OCI-LY7 (cell line): ENCODE results near the gene RASEF. TPM values are rescaled to one million over a fixed set of nuclear protein-coding genes. Genes with fewer than 3 reads are reported as not detected.

Experiments
- BruUV-seq: library from RNA; stranded (reverse); fragments of 400-500 nt; replicated peaks from 2 replicates; lab custom pipeline; 2021; lab: Mats Ljungman, UMichigan
- CTCF ChIA-PET: fragments of 300-600 bp; sonication (Branson Sonifier 250); formaldehyde crosslinking; loops from one replicate; lab custom pipeline; 2022; ENCODE audit warnings: antibody characterized with exemption; ENCODE audit not compliant: unreplicated experiment; lab: Charles Lee
- POLR2A ChIA-PET: fragments of 300-600 bp; sonication (Branson Sonifier 250); formaldehyde crosslinking; loops from one replicate; lab custom pipeline; 2022; ENCODE audit warnings: antibody characterized with exemption; lab: Charles Lee
- DNase-seq: peaks from one replicate; pipeline ENCODE4 v3.0.0-alpha.2; 2015; ENCODE audit warnings: low spot score
- H2AFZ ChIP-seq: fragments of 200-600 bp; sonication (generic), shearing (Covaris generic); 2 replicates; pipeline ENCODE4 v1.6.1; 2014; ENCODE audit warnings: mild to moderate bottlenecking, antibody characterized with exemption, low read length, moderate library complexity
- H3K27ac ChIP-seq: fragments of 200-600 bp; sonication (generic); 2 replicates; pipeline ENCODE4 v1.5.1; 2014; ENCODE audit warnings: mixed run types, low read depth, mild to moderate bottlenecking, moderate library complexity, low read length, inconsistent platforms; ENCODE audit not compliant: poor library complexity, severe bottlenecking
- H3K36me3 ChIP-seq: fragments of 200-600 bp; sonication (generic); 2 replicates; pipeline ENCODE4 v1.6.1; 2014; ENCODE audit warnings: mild to moderate bottlenecking, antibody characterized with exemption, low read length, moderate library complexity, mixed read lengths; ENCODE audit not compliant: insufficient read depth
- H3K4me1 ChIP-seq: fragments of 200-600 bp; sonication (generic); 2 replicates; pipeline ENCODE4 v1.5.1; 2014; ENCODE audit warnings: mild to moderate bottlenecking, low read length; ENCODE audit not compliant: insufficient read depth, poor library complexity, severe bottlenecking
- H3K4me2 ChIP-seq: fragments of 200-600 bp; sonication (generic); 2 replicates; pipeline ENCODE4 v1.6.1; 2014; ENCODE audit warnings: mild to moderate bottlenecking, low read length
- H3K4me3 ChIP-seq: fragments of 200-600 bp; sonication (generic); 2 replicates; pipeline ENCODE4 v1.5.1; 2014; ENCODE audit warnings: mild to moderate bottlenecking, low read depth, low read length; ENCODE audit not compliant: poor library complexity, severe bottlenecking
- H3K79me2 ChIP-seq: fragments of 200-600 bp; sonication (generic); 2 replicates; pipeline ENCODE4 v1.6.1; 2016; ENCODE audit warnings: low read depth, mild to moderate bottlenecking, low read length, moderate library complexity, mixed read lengths; ENCODE audit not compliant: insufficient read depth
- H3K9me2 ChIP-seq: fragments of 200-600 bp; sonication (generic); 2 replicates; pipeline ENCODE4 v1.6.1; 2016; ENCODE audit warnings: mild to moderate bottlenecking, low read length, mixed read lengths; ENCODE audit not compliant: insufficient read depth
- H3K9me3 ChIP-seq: fragments of 200-600 bp; sonication (generic); 2 replicates; pipeline ENCODE4 v1.6.1; 2014; ENCODE audit warnings: mild to moderate bottlenecking, mixed run types, low read length, mixed read lengths
- H4K20me1 ChIP-seq: fragments of 200-600 bp; sonication (generic); 2 replicates; pipeline ENCODE4 v1.6.1; 2014; ENCODE audit warnings: mild to moderate bottlenecking, antibody characterized with exemption, low read length, moderate library complexity, mixed read lengths; ENCODE audit not compliant: insufficient read depth
- CTCF ChIP-seq: fragments of 200-600 bp; sonication (generic); conservative IDR thresholded peaks from 2 replicates; pipeline ENCODE4 v1.5.1; 2014; ENCODE audit warnings: mild to moderate bottlenecking, antibody characterized with exemption, low read length, moderate library complexity, mixed read lengths
- EZH2phosphoT487 ChIP-seq: fragments of 200-600 bp; sonication (generic); IDR thresholded peaks from 2 replicates; pipeline ENCODE4 v1.6.1; 2018; ENCODE audit warnings: low read depth, borderline replicate concordance, mild to moderate bottlenecking, mixed run types, antibody characterized with exemption, low read length, moderate library complexity, mixed read lengths
- intact Hi-C: fragments of 100-400 bp; cut with micrococcal nuclease; formaldehyde crosslinking; loops from one replicate; pipeline ENCODE4 v1.10.0; 2022; ENCODE audit not compliant: unreplicated experiment
- total RNA-seq, 2 experiments: library from RNA; depleted of rRNA in 1 of 2; stranded (reverse); fragments of >200 nt in 1 of 2; shearing (Covaris generic) in 1 of 2; gene quantifications; 2 replicates each; pipeline ENCODE4 v1.2.3, GENCODE V29; 2014 to 2022

The RASEF gene
- total RNA-seq, 2 experiments from 2014 or later = not detected

GRCh38 chr9:82949203-82949602 lies 113.7 kb downstream of the RASEF start:
- Histone ChIP-seq H3K4me1 (no peaks in the 10 kb centered on the region), H3K4me3 (no peak overlapping the region), H4K20me1 (no peaks in the 10 kb centered on the region), H3K9me2 (no peaks in the 10 kb centered on the region), H3K4me2 (no peak overlapping the region), H3K79me2 (no peaks in the 10 kb centered on the region), H3K9me3 (no peaks in the 10 kb centered on the region), H3K36me3 (no peaks in the 10 kb centered on the region), H3K27ac (no peak overlapping the region), H2AFZ (no peak overlapping the region)
- no TSS peak for BruUV-seq
- DNase-seq = no peak
- ChIA-PET CTCF (no interaction called here), POLR2A (interaction anchor here (0.5 kb wide), 1 partner anchor 133 kb away, joined by 3 read pairs; no protein-coding TSS in a partner anchor)
- intact Hi-C loops = no loop called here
- TF ChIP-seq CTCF (no peak), EZH2phosphoT487 (no peak)

GRCh38 chr9:82940376-82940775 lies 122.6 kb downstream of the RASEF start:
- CTCF ChIA-PET = no interaction called here
- no peaks in the 10 kb centered on the region for H3K4me1 ChIP-seq
- H2AFZ ChIP-seq = no peak overlapping the region
- intact Hi-C loops = no loop called here
- BruUV-seq = no TSS peak
- POLR2A ChIA-PET = no interaction called here
- H3K27ac ChIP-seq = no peak overlapping the region
- H3K4me3 ChIP-seq = no peak overlapping the region
- H3K4me2 ChIP-seq = no peak overlapping the region
- no peaks in the 10 kb centered on the region for H3K9me2 ChIP-seq
- no peaks in the 10 kb centered on the region for H3K9me3 ChIP-seq
- no peaks in the 10 kb centered on the region for H4K20me1 ChIP-seq
- no peaks in the 10 kb centered on the region for H3K79me2 ChIP-seq
- no peaks in the 10 kb centered on the region for H3K36me3 ChIP-seq
- no peak for TF ChIP-seq CTCF
- TF ChIP-seq EZH2phosphoT487 = no peak
- no peak for DNase-seq

- no peaks in the 10 kb centered on the region for H3K9me3 ChIP-seq
- no peak for TF ChIP-seq CTCF
- no peak for TF ChIP-seq EZH2phosphoT487
- no peaks in the 10 kb centered on the region for H3K9me2 ChIP-seq
- no peak overlapping the region for H3K27ac ChIP-seq
- no peaks in the 10 kb centered on the region for H4K20me1 ChIP-seq
- ChIA-PET POLR2A (no interaction called here), CTCF (no interaction called here)
- H3K4me1 ChIP-seq = no peaks in the 10 kb centered on the region
- H2AFZ ChIP-seq = no peak overlapping the region
- intact Hi-C loops = no loop called here
- H3K4me2 ChIP-seq = no peak overlapping the region
- no peak for DNase-seq
- H3K79me2 ChIP-seq = no peaks in the 10 kb centered on the region
- H3K4me3 ChIP-seq = no peak overlapping the region
- no TSS peak for BruUV-seq
- H3K36me3 ChIP-seq = no peaks in the 10 kb centered on the region
These were observed 123.5 kb downstream of the RASEF start for GRCh38 chr9:82939451-82939850.
